ENCODE data around the gene ATP8A2. TPM values are rescaled to one million over a fixed set of nuclear protein-coding genes. Genes with fewer than 3 reads are reported as not detected.

ATP8A2 gene
- total and polyA plus RNA-seq, 2 of the 8 experiments (the other 6 are each of a cell fraction or from before 2014, with no cell fraction given): 2.4 to 8.3 TPM

DNA sequence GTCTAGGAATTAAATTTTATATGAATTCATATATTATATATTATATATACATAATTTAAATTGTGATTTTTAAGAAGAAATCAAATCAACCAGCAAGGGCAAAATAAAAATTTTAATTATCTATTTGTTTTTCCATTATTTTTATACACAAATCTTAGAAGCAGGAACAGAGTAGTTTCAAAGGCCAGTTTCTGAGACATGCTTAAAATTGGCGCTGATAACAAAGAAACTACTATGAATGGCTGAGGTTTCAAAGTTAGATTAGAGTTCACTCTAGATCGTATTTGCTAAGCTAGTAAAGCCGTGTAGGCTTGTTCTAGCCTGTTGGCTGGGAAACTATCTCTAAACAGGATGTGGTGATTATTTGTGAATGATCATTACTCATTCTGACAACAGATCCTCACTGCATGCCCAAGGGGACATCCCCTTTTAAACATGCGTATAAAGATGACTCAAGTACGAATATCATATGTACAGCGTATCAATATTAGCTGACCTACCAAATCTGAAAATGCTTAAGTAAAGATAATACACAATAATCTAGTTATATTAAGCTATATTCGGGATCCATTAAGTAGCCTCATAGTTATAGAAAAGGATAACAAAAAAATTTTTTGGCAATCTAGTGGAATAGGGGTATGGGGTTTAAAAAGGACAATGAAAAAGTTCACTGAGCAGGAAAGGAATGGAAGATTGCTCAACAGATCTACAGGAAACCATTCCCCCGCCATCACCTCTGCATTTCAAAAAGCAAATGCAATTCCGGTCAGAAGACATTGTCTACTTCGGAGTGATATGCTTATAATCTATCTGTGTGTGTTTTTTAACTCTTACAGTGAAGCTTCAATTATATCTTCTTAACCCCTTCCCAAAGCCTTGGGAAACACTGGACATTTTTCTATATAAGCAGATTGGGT, 529.9 kb downstream of the ATP8A2 start:
- Histone ChIP-seq H3K14ac (ENCODE audit: insufficient read length) (no peak overlapping the region), H2BK5ac (ENCODE audit: low read depth, low read length) (no peak overlapping the region), H3K23me2 (ENCODE audit: low read depth, low read length) (no peaks in the 10 kb centered on the region; the same call in 1 of the 2 replicates), H2AFZ (ENCODE audit: low read length) (no peak overlapping the region), H4K5ac (ENCODE audit: insufficient read length, low read depth, low read length) (no peak overlapping the region), H3K9ac (replicated peaks in 1 of 4; ENCODE audit: extremely low read depth in 1 of 4, low read depth in 3 of 4, low read length in 3 of 4) (no peak overlapping the region), H2BK15ac (ENCODE audit: low read length) (0 out of 2 replicates have a peak overlapping the region, but pooled peaks have one; percentile 72), H2BK12ac (ENCODE audit: low read depth, low read length) (no peak overlapping the region), H3K27ac (ENCODE audit: low read depth, low read length) (no peak overlapping the region), H3K79me1 (ENCODE audit: low read depth, low read length) (no peaks in the 10 kb centered on the region), H3K4me1 (replicated peaks in 1 of 4; ENCODE audit: control insufficient read depth in 3 of 4, insufficient read depth in 4 of 4, low read length in 3 of 4) (peaks cover 0 to 4% (median 2%) of the 10 kb centered on the region in 4 experiments; a peak in 3 of 7 replicates), H3K23ac (ENCODE audit: insufficient read length) (no peak overlapping the region), H3K56ac (replicated peaks; ENCODE audit: insufficient read length, low read depth, low read length) (no peak overlapping the region), H3K4ac (replicated peaks; ENCODE audit: insufficient read length, low read depth, low read length) (no peak overlapping the region), H4K8ac (ENCODE audit: extremely low read depth, insufficient read depth, low read length) (no peak overlapping the region), H4K20me1 (replicated peaks in 1 of 2; ENCODE audit: control insufficient read depth in 1 of 2, insufficient read depth in 2 of 2, low read length in 2 of 2) (no peaks in the 10 kb centered on the region), H2AK5ac (ENCODE audit: low read depth, low read length) (no peak overlapping the region; the same call in 1 of the 2 replicates), H3K79me2 (ENCODE audit: control insufficient read depth in 1 of 2, insufficient read depth in 2 of 2, low read length in 2 of 2) (no peaks in the 10 kb centered on the region), H4K91ac (replicated peaks; ENCODE audit: insufficient read length, low read length) (no peak overlapping the region), H2BK120ac (replicated peaks; ENCODE audit: low read depth, low read length) (no peak overlapping the region), H3K4me3 (ENCODE audit: extremely low read depth in 1 of 4, insufficient read depth in 2 of 4, low read depth in 3 of 4, low read length in 4 of 4) (no peak overlapping the region), H3K27me3 (replicated peaks in 1 of 4; ENCODE audit: control insufficient read depth in 3 of 4, extremely low read depth in 1 of 4, insufficient read depth in 3 of 4, low read length in 3 of 4) (no peaks in the 10 kb centered on the region; a peak in 1 of 7 replicates), H3K4me2 (ENCODE audit: insufficient read depth in 1 of 2, low read depth in 2 of 2, low read length in 2 of 2) (no peak overlapping the region), H3K9me3 (ENCODE audit: insufficient read depth in 2 of 2, low read depth in 1 of 2, low read length in 1 of 2) (peaks cover 19 to 23% of the 10 kb centered on the region in 2 experiments), H3K18ac (ENCODE audit: extremely low read depth, low read length) (no peak overlapping the region), H2BK20ac (ENCODE audit: low read length) (no peak overlapping the region; the same call in 1 of the 2 replicates), H3K36me3 (ENCODE audit: control insufficient read depth in 2 of 4, insufficient read depth in 4 of 4, low read length in 3 of 4) (no peaks in the 10 kb centered on the region)
- WGBS, 2 experiments (ENCODE audit: extremely low coverage in 1 of 2, insufficient coverage in 1 of 2, insufficient read length in 1 of 2, insufficient replicate concordance in 2 of 2, low coverage in 1 of 2, low lambda C conversion rate in 2 of 2, missing lambda C conversion rate in 1 of 2): 95% methylated on average over 10 of the region's 10 CpGs; no CpG with 5 or more reads in 1 of the 2 experiments
- POLR2A ChIA-PET (ENCODE audit: partially characterized antibody): no interaction called here
- CTCF ChIA-PET (ENCODE audit: partially characterized antibody): no interaction called here
- no peak for FAIRE-seq
- no peak for DNase-seq (ENCODE audit: low read depth in 1 of 2, low spot score in 2 of 2)
- no peak for TF ChIP-seq SIRT6 (IDR thresholded peaks at IDR 0.05; ENCODE audit: low read length)
- TF ChIP-seq MAFK (IDR thresholded peaks at IDR 0.05; ENCODE audit: low read depth, low read length): no peak
- TF ChIP-seq, protein P1, sequence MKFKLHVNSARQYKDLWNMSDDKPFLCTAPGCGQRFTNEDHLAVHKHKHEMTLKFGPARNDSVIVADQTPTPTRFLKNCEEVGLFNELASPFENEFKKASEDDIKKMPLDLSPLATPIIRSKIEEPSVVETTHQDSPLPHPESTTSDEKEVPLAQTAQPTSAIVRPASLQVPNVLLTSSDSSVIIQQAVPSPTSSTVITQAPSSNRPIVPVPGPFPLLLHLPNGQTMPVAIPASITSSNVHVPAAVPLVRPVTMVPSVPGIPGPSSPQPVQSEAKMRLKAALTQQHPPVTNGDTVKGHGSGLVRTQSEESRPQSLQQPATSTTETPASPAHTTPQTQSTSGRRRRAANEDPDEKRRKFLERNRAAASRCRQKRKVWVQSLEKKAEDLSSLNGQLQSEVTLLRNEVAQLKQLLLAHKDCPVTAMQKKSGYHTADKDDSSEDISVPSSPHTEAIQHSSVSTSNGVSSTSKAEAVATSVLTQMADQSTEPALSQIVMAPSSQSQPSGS (IDR thresholded peaks at IDR 0.05; ENCODE audit: low read length): no peak
- TF ChIP-seq KDM5A (IDR thresholded peaks at IDR 0.05; ENCODE audit: low read length): no peak
- TF ChIP-seq SIX5 (IDR thresholded peaks at IDR 0.05; ENCODE audit: low read depth, low read length): no peak
- no peak for TF ChIP-seq PHF8 (conservative IDR thresholded peaks at IDR 0.05; ENCODE audit: low read depth, low read length)
- TF ChIP-seq SRF (IDR thresholded peaks at IDR 0.05; ENCODE audit: low read depth, low read length): no peak
- TF ChIP-seq SP2 (IDR thresholded peaks at IDR 0.05; ENCODE audit: low read length): no peak
- TF ChIP-seq RFX5 (IDR thresholded peaks at IDR 0.05; ENCODE audit: borderline replicate concordance, low read depth, low read length): no peak
- TF ChIP-seq BCL11A (IDR thresholded peaks at IDR 0.05; ENCODE audit: low read depth in 2 of 2, low read length in 2 of 2): no peak
- no peak for TF ChIP-seq CHD1 (IDR thresholded peaks at IDR 0.05; ENCODE audit: low read depth, low read length)

Data from H1 (cell line).